B cell (primary cell): Measurements from ENCODE around the gene C19orf47. TPM values are rescaled to one million over a fixed set of nuclear protein-coding genes. Genes with fewer than 3 reads are reported as not detected.

Experiments
- ATAC-seq: fragments of 200-7000 bp; cut with Tn5 transposase; one replicate; pipeline ENCODE4 v1.10.0; 2021; ENCODE audit warnings: low read depth, mild to moderate bottlenecking, moderate number of reproducible peaks, moderate library complexity
- CTCF ChIA-PET: fragments of 350-600 bp; sonication (Branson Sonifier 250); formaldehyde crosslinking; loops from one replicate; lab custom pipeline; 2021; ENCODE audit warnings: antibody characterized with exemption, inconsistent platforms; lab: Charles Lee
- POLR2A ChIA-PET: fragments of 350-600 bp; sonication (Branson Sonifier 250); formaldehyde crosslinking; loops from one replicate; lab custom pipeline; 2021; ENCODE audit warnings: antibody characterized with exemption; lab: Charles Lee
- DNase-seq: peaks from one replicate; pipeline ENCODE4 v3.0.0; 2013
- H2AFZ ChIP-seq: 2 replicates; pipeline ENCODE4 v1.6.1; 2012; ENCODE audit warnings: mild to moderate bottlenecking, low read depth, low read length; ENCODE audit not compliant: insufficient read depth, poor library complexity, severe bottlenecking
- H3K27ac ChIP-seq, 2 donors: 1 replicate in 1 of 2; 2 replicates in 1 of 2; pipeline ENCODE4 v1.5.1; 2012 to 2013; ENCODE audit warnings: low read length in 2 of 2, mild to moderate bottlenecking in 2 of 2, moderate library complexity in 1 of 2
- H3K27me3 ChIP-seq, 4 experiments: fragments of 200-600 bp in 1 of 4; sonication (generic) in 1 of 4; replicated peaks in 1 of 4; 1 replicate in 2 of 4; 2 replicates in 2 of 4; pipeline versions ENCODE4 v1.6.1 to v1.7.0; 2013 to 2016; ENCODE audit warnings: low read length in 3 of 4, mild to moderate bottlenecking in 2 of 4, mixed read lengths in 1 of 4, moderate library complexity in 1 of 4; ENCODE audit not compliant: insufficient read depth in 4 of 4, control insufficient read depth in 3 of 4; ENCODE audit errors: control extremely low read depth in 1 of 4
- H3K36me3 ChIP-seq, 2 experiments: replicated peaks in 1 of 2; 1 replicate in 1 of 2; 2 replicates in 1 of 2; pipeline versions ENCODE4 v1.6.1 to v1.7.1; 2013; ENCODE audit warnings: low read length in 1 of 2; ENCODE audit not compliant: insufficient read depth in 2 of 2, control insufficient read depth in 1 of 2; ENCODE audit errors: control extremely low read depth in 1 of 2, extremely low read depth in 1 of 2
- H3K4me1 ChIP-seq, 2 donors: fragments of 200-600 bp in 1 of 2; sonication (generic) in 1 of 2; 1 replicate in 1 of 2; 2 replicates in 1 of 2; pipeline versions ENCODE4 v1.5.1 to v1.6.1; 2013 to 2017; ENCODE audit warnings: low read length in 2 of 2; ENCODE audit not compliant: control insufficient read depth in 2 of 2, insufficient read depth in 2 of 2
- H3K4me2 ChIP-seq: replicated peaks from 2 replicates; pipeline ENCODE3; 2012; ENCODE audit warnings: mild to moderate bottlenecking, low read depth, low read length; ENCODE audit not compliant: poor library complexity, severe bottlenecking
- H3K4me3 ChIP-seq, 5 experiments: fragments of 200-600 bp in 1 of 5; sonication (generic) in 1 of 5; 1 replicate in 3 of 5; 2 replicates in 2 of 5; pipeline versions ENCODE4 v1.5.1 to v1.7.0; 2011 to 2016; ENCODE audit warnings: low read length in 4 of 5, mild to moderate bottlenecking in 4 of 5, low read depth in 2 of 5, control low read depth in 1 of 5, moderate library complexity in 1 of 5; ENCODE audit not compliant: insufficient read depth in 1 of 5; ENCODE audit errors: control extremely low read depth in 1 of 5, extremely low read depth in 1 of 5
- H3K79me2 ChIP-seq: fragments of 200-600 bp; sonication (generic); one replicate; pipeline ENCODE4 v1.6.0; 2016; ENCODE audit warnings: low read length; ENCODE audit not compliant: control insufficient read depth, insufficient read depth
- H3K9ac ChIP-seq: fragments of 200-600 bp; sonication (generic); 2 replicates; pipeline ENCODE4 v1.6.1; 2017; ENCODE audit warnings: mild to moderate bottlenecking, low read length, moderate library complexity
- H3K9me3 ChIP-seq, 3 donors: one replicate each; pipeline versions ENCODE4 v1.6.1 to v1.7.1; 2013; ENCODE audit warnings: low read length in 2 of 3; ENCODE audit not compliant: control insufficient read depth in 2 of 3, insufficient read depth in 1 of 3; ENCODE audit errors: control extremely low read depth in 1 of 3
- H4K20me1 ChIP-seq: 2 replicates; pipeline ENCODE4 v1.6.0; 2012; ENCODE audit warnings: mild to moderate bottlenecking, low read length; ENCODE audit not compliant: insufficient read depth, control insufficient read depth, poor library complexity, severe bottlenecking
- H3K27ac Mint-ChIP-seq: one replicate; pipeline ENCODE4 v1.8.0; 2021; ENCODE audit warnings: mixed read lengths
- H3K27me3 Mint-ChIP-seq: one replicate; pipeline ENCODE4 v1.8.0; 2021; ENCODE audit warnings: mixed read lengths
- H3K4me1 Mint-ChIP-seq: one replicate; pipeline ENCODE4 v1.8.0; 2021; ENCODE audit warnings: mixed read lengths
- H3K4me3 Mint-ChIP-seq: one replicate; pipeline ENCODE4 v1.8.0; 2021; ENCODE audit warnings: mixed read lengths
- H3K9me3 Mint-ChIP-seq: one replicate; pipeline ENCODE4 v1.8.0; 2022; ENCODE audit warnings: mixed read lengths; ENCODE audit not compliant: insufficient read depth
- CTCF ChIP-seq: fragments of 200-600 bp; IDR thresholded peaks from one replicate; pipeline ENCODE4 v1.8.0; 2022; ENCODE audit warnings: antibody characterized with exemption, mild to moderate bottlenecking
- EZH2 ChIP-seq: IDR thresholded peaks from 2 replicates; pipeline ENCODE4 v1.6.1; 2012; ENCODE audit warnings: borderline replicate concordance, low read depth, mild to moderate bottlenecking, moderate library complexity, low read length; ENCODE audit not compliant: insufficient read depth, poor library complexity, severe bottlenecking
- WGBS: methylation state at CpG from one replicate; pipeline ENCODE4 v1.1.5; 2013; ENCODE audit warnings: missing lambda C conversion rate; ENCODE audit not compliant: insufficient coverage; 5-methylcytosine and 5-hydroxymethylcytosine counted together
- intact Hi-C: fragments of 100-400 bp; cut with micrococcal nuclease; formaldehyde crosslinking; loops from one replicate; pipeline ENCODE4 v1.10.0; 2022
- polyA plus RNA-seq: library from polyadenylated mRNA; depleted of rRNA; stranded (reverse); fragments of >200 nt; gene quantifications from 2 replicates; pipeline ENCODE4 v1.2.3, GENCODE V29; 2012
- total RNA-seq, 2 donors: library from RNA; stranded (reverse); fragments of 120-200 nt in 1 of 2; gene quantifications; 1 replicate in 1 of 2; 2 replicates in 1 of 2; pipeline versions ENCODE4 v1.2.3 to v1.2.4, GENCODE V29; 2013 to 2022

The C19orf47 gene
- total and polyA plus RNA-seq, 2 donors (not counting 1 experiment from before 2014, with no cell fraction given): 12.7 to 16.7 TPM

- no peak for TF ChIP-seq EZH2
- TF ChIP-seq CTCF: no peak
- Mint-ChIP-seq H3K4me1 (peaks cover 24% of the 10 kb centered on the region), H3K27me3 (no peaks in the 10 kb centered on the region), H3K27ac (no peak overlapping the region), H3K9me3 (no peaks in the 10 kb centered on the region), H3K4me3 (no peak overlapping the region)
- 53% methylated on average over 5 of the region's 7 CpGs for WGBS
- no peak overlapping the region for H3K9ac ChIP-seq
- intact Hi-C loops: no loop called here
- ATAC-seq: no peak
- no peak overlapping the region for H3K4me3 ChIP-seq
- H3K4me2 ChIP-seq: no peak overlapping the region
- no peaks in the 10 kb centered on the region for H3K27me3 ChIP-seq
- peaks cover 7% of the 10 kb centered on the region for H4K20me1 ChIP-seq
- peaks cover 12 to 17% of the 10 kb centered on the region in 2 donors for H3K4me1 ChIP-seq
- ChIA-PET CTCF (interaction anchor here (0.7 kb wide), 1 partner anchor 39 kb away, joined by 3 read pairs; no protein-coding TSS in a partner anchor), POLR2A (no interaction called here)
- H3K79me2 ChIP-seq: peaks cover 34% of the 10 kb centered on the region
- no peak for DNase-seq
- H3K36me3 ChIP-seq: peaks cover 0 to 3% of the 10 kb centered on the region in 2 experiments
- no peak overlapping the region for H3K27ac ChIP-seq
- H3K9me3 ChIP-seq: no peaks in the 10 kb centered on the region
- H2AFZ ChIP-seq: no peak overlapping the region
These were observed 3.8 kb downstream of the C19orf47 start for GRCh38 chr19:40344422-40344821.

GRCh38 chr19:40342644-40343311, 5.4 kb downstream of the C19orf47 start:
- no peak overlapping the region for H3K27ac Mint-ChIP-seq
- intact Hi-C loops: no loop called here
- Histone ChIP-seq H3K27ac (no peak overlapping the region), H3K4me3 (no peak overlapping the region), H3K4me1 (peaks cover 5 to 7% of the 10 kb centered on the region in 2 donors), H3K9me3 (no peaks in the 10 kb centered on the region), H3K9ac (no peak overlapping the region), H3K79me2 (peaks cover 40% of the 10 kb centered on the region), H3K4me2 (no peak overlapping the region), H3K27me3 (no peaks in the 10 kb centered on the region), H2AFZ (no peak overlapping the region), H4K20me1 (peaks cover 7% of the 10 kb centered on the region), H3K36me3 (peaks cover 0 to 5% of the 10 kb centered on the region in 2 experiments)
- H3K4me1 Mint-ChIP-seq: peaks cover 12% of the 10 kb centered on the region
- ChIA-PET CTCF (no interaction called here), POLR2A (no interaction called here)
- TF ChIP-seq CTCF (no peak), EZH2 (no peak)
- ATAC-seq (no peak), DNase-seq (no peak)
- no peaks in the 10 kb centered on the region for H3K9me3 Mint-ChIP-seq
- no peaks in the 10 kb centered on the region for H3K27me3 Mint-ChIP-seq
- no peak overlapping the region for H3K4me3 Mint-ChIP-seq
- WGBS: 92% methylated on average over 6 of the region's 11 CpGs
